Panc1 (cell line): ENCODE data around the gene FZD1. TPM values are rescaled to one million over a fixed set of nuclear protein-coding genes. Genes with fewer than 3 reads are reported as not detected.

Source experiments
- ATAC-seq: fragments of 200-7000 bp; cut with Tn5 transposase; 2 replicates; pipeline ENCODE4 v1.9.1; 2020; ENCODE audit warnings: mild to moderate bottlenecking, moderate library complexity
- BruUV-seq: library from RNA; stranded (reverse); fragments of 400-500 nt; replicated peaks from 2 replicates; lab custom pipeline; 2021; lab: Mats Ljungman, UMichigan
- CTCF ChIA-PET: fragments of 300-600 bp; sonication (Branson Sonifier 250); formaldehyde crosslinking; loops from one replicate; lab custom pipeline; 2022; ENCODE audit warnings: antibody characterized with exemption; lab: Charles Lee
- POLR2A ChIA-PET: fragments of 300-600 bp; sonication (Branson Sonifier 250); formaldehyde crosslinking; loops from one replicate; lab custom pipeline; 2022; ENCODE audit warnings: antibody characterized with exemption; lab: Charles Lee
- DNase-seq: peaks from one replicate; pipeline ENCODE4 v3.0.0-alpha.2; 2010; ENCODE audit warnings: low read depth, low spot score
- H3K27ac ChIP-seq: 2 replicates; pipeline ENCODE4 v1.5.1; 2011; ENCODE audit warnings: mild to moderate bottlenecking, low read length, inconsistent platforms
- H3K27me3 ChIP-seq: fragments of 200-500 bp; sonication (Bioruptor generic); 2 replicates; pipeline ENCODE4 v1.6.0; 2014; ENCODE audit warnings: low read length, inconsistent platforms; ENCODE audit not compliant: control insufficient read depth, insufficient read depth
- H3K36me3 ChIP-seq: fragments of 200-500 bp; sonication (Bioruptor generic); 2 replicates; pipeline ENCODE4 v1.5.1; 2014; ENCODE audit warnings: inconsistent platforms, mild to moderate bottlenecking, low read length, moderate library complexity; ENCODE audit not compliant: control insufficient read depth, insufficient read depth
- H3K4me1 ChIP-seq: 2 replicates; pipeline ENCODE4 v1.5.1; 2011; ENCODE audit warnings: inconsistent platforms, mild to moderate bottlenecking, low read length, moderate library complexity; ENCODE audit not compliant: control insufficient read depth, insufficient read depth
- H3K4me3 ChIP-seq, 2 experiments: 2 replicates each; pipeline ENCODE4 v1.5.1; 2011 to 2012; ENCODE audit warnings: low read depth in 2 of 2, low read length in 2 of 2, mild to moderate bottlenecking in 2 of 2, inconsistent platforms in 1 of 2, moderate library complexity in 1 of 2
- H3K9me3 ChIP-seq: fragments of 200-500 bp; sonication (Bioruptor generic); 2 replicates; pipeline ENCODE4 v1.5.1; 2014; ENCODE audit warnings: low read depth, mild to moderate bottlenecking, inconsistent platforms, low read length, moderate library complexity; ENCODE audit not compliant: control insufficient read depth, insufficient read depth
- CTCF ChIP-seq: fragments of 450-650 bp; IDR thresholded peaks from 2 replicates; pipeline ENCODE4 v1.5.1; 2017; ENCODE audit warnings: mild to moderate bottlenecking
- POLR2AphosphoS5 ChIP-seq: IDR thresholded peaks from 2 replicates; pipeline ENCODE4 v1.6.1; 2012; ENCODE audit warnings: mild to moderate bottlenecking, low read depth, low read length, moderate library complexity
- SIN3A ChIP-seq: IDR thresholded peaks from 2 replicates; pipeline ENCODE4 v1.6.1; 2012; ENCODE audit warnings: low read depth, mild to moderate bottlenecking, low read length, moderate library complexity, borderline replicate concordance; ENCODE audit not compliant: insufficient read depth
- TCF7L2 ChIP-seq: IDR thresholded peaks from 2 replicates; pipeline ENCODE4 v1.6.1; 2011; ENCODE audit warnings: mild to moderate bottlenecking, low read depth, low read length, inconsistent platforms
- in situ Hi-C: cut with HindIII; loops from 2 replicates; pipeline ENCODE4 v1.10.0; 2016; ENCODE audit warnings: low sequenced_read_pairs, low pct_unique_long_range_greater_than_20kb
- intact Hi-C: fragments of 100-400 bp; cut with micrococcal nuclease; formaldehyde crosslinking; loops from one replicate; pipeline ENCODE4 v1.10.0; 2022; ENCODE audit not compliant: unreplicated experiment
- total RNA-seq: library from RNA; stranded (reverse); gene quantifications from one replicate; pipeline ENCODE4 v1.2.1, GENCODE V29; 2021; ENCODE audit not compliant: unreplicated experiment
- TF ChIP-seq, protein P1 (sequence below), 2 experiments: IDR thresholded peaks; 2 replicates each; pipeline ENCODE4 v1.6.1; 2011 to 2012; ENCODE audit warnings: low read depth in 2 of 2, control low read depth in 1 of 2, low read length in 1 of 2, mild to moderate bottlenecking in 1 of 2, moderate library complexity in 1 of 2; ENCODE audit not compliant: insufficient read depth in 1 of 2

The FZD1 gene
- total RNA-seq, 1 experiment from 2014 or later = 1.8 TPM

DNA sequence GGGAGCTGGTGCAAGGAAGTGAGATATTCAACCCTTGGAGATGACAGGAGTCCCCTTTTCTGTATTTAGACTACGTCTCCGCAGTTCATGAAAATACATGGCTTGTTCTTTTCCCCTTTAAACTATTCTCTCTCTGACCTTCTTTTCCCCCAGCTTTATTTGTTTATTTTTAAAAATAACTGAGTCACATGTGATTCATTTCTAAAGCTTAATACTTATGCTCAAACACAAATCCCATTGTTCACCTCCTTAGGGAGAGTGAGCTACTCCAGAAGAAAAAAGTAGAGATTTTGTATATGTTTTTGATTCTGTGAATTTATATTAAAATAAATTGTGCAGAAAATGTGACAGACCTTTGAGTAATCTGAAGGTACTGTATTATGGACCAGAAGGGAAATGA, 35.9 kb upstream of the FZD1 start:
- Histone ChIP-seq H3K27ac (no peak overlapping the region), H3K9me3 (no peaks in the 10 kb centered on the region), H3K4me3 (no peak overlapping the region), H3K4me1 (no peaks in the 10 kb centered on the region), H3K27me3 (no peaks in the 10 kb centered on the region; the same call in 1 of the 2 replicates), H3K36me3 (no peaks in the 10 kb centered on the region)
- no peak for ATAC-seq
- BruUV-seq = no TSS peak
- intact Hi-C loops (no loop called here), in situ Hi-C loops (no loop called here)
- ChIA-PET CTCF (no interaction called here), POLR2A (no interaction called here)
- TF ChIP-seq, protein P1, sequence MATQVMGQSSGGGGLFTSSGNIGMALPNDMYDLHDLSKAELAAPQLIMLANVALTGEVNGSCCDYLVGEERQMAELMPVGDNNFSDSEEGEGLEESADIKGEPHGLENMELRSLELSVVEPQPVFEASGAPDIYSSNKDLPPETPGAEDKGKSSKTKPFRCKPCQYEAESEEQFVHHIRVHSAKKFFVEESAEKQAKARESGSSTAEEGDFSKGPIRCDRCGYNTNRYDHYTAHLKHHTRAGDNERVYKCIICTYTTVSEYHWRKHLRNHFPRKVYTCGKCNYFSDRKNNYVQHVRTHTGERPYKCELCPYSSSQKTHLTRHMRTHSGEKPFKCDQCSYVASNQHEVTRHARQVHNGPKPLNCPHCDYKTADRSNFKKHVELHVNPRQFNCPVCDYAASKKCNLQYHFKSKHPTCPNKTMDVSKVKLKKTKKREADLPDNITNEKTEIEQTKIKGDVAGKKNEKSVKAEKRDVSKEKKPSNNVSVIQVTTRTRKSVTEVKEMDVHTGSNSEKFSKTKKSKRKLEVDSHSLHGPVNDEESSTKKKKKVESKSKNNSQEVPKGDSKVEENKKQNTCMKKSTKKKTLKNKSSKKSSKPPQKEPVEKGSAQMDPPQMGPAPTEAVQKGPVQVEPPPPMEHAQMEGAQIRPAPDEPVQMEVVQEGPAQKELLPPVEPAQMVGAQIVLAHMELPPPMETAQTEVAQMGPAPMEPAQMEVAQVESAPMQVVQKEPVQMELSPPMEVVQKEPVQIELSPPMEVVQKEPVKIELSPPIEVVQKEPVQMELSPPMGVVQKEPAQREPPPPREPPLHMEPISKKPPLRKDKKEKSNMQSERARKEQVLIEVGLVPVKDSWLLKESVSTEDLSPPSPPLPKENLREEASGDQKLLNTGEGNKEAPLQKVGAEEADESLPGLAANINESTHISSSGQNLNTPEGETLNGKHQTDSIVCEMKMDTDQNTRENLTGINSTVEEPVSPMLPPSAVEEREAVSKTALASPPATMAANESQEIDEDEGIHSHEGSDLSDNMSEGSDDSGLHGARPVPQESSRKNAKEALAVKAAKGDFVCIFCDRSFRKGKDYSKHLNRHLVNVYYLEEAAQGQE (IDR thresholded peaks at IDR 0.05; ENCODE audit: insufficient read depth in 1 of 2, low read depth in 2 of 2, low read length in 1 of 2) = no peak
- TF ChIP-seq POLR2AphosphoS5 = no peak
- no peak for TF ChIP-seq CTCF
- no peak for TF ChIP-seq SIN3A
- TF ChIP-seq TCF7L2 = no peak
- DNase-seq = no peak

DNA sequence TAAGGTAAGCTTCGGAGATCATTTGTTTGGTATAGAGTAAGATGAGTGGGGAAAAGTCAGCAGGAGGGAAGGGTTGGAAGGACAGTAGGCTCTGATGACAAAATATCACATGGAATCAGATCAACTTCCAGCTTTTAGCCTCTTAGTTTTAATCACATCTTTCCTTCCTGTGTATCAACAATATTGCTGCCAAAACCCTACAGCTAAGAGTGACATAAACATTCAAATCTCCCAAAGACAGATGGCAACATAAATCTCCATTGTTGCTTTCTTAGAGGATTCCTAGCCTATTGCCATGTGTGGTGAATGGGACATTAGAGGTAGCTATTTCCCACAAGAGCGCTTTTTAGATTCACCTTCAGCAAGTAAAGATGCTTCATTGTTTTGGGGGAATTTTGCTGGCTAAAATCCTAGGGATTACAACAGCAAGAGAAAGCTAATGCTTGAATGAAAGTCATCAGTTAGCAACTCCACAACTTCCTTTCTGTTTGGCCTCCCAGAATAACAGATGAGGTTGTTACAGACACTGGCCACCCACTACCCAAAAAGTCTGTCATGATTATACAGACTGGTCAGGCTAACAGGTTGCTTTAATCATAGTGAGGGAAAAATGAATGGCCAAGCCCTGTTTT, 35.2 kb upstream of the FZD1 start:
- no TSS peak for BruUV-seq
- no peak for ATAC-seq
- ChIA-PET CTCF (no interaction called here), POLR2A (no interaction called here)
- no peaks in the 10 kb centered on the region for H3K4me1 ChIP-seq
- no peaks in the 10 kb centered on the region; the same call in 1 of the 2 replicates for H3K27me3 ChIP-seq
- no peak for TF ChIP-seq POLR2AphosphoS5
- no peak for TF ChIP-seq TCF7L2
- no peak for TF ChIP-seq CTCF
- no peak for TF ChIP-seq SIN3A
- TF ChIP-seq, protein P1 (IDR thresholded peaks at IDR 0.05; ENCODE audit: insufficient read depth in 1 of 2, low read depth in 2 of 2, low read length in 1 of 2) = no peak
- no peaks in the 10 kb centered on the region for H3K36me3 ChIP-seq
- H3K4me3 ChIP-seq = no peak overlapping the region
- in situ Hi-C loops = no loop called here
- no peaks in the 10 kb centered on the region for H3K9me3 ChIP-seq
- no peak overlapping the region for H3K27ac ChIP-seq
- intact Hi-C loops = no loop called here
- DNase-seq = no peak
